LHCN-M2 (cell line): ENCODE data around the gene SCAMP4. TPM values are rescaled to one million over a fixed set of nuclear protein-coding genes. Genes with fewer than 3 reads are reported as not detected.

ENCODE experiments used
- DNase-seq: peaks from one replicate; pipeline ENCODE4 v3.0.0-alpha.2; 2012; ENCODE audit warnings: low read depth
- total RNA-seq: library from RNA; depleted of rRNA; stranded (reverse); fragments of >200 nt; gene quantifications from 2 replicates; pipeline ENCODE4 v1.2.3, GENCODE V29; 2014

Gene SCAMP4
- total RNA-seq, 1 experiment from 2014 or later, result 105 TPM

DNA sequence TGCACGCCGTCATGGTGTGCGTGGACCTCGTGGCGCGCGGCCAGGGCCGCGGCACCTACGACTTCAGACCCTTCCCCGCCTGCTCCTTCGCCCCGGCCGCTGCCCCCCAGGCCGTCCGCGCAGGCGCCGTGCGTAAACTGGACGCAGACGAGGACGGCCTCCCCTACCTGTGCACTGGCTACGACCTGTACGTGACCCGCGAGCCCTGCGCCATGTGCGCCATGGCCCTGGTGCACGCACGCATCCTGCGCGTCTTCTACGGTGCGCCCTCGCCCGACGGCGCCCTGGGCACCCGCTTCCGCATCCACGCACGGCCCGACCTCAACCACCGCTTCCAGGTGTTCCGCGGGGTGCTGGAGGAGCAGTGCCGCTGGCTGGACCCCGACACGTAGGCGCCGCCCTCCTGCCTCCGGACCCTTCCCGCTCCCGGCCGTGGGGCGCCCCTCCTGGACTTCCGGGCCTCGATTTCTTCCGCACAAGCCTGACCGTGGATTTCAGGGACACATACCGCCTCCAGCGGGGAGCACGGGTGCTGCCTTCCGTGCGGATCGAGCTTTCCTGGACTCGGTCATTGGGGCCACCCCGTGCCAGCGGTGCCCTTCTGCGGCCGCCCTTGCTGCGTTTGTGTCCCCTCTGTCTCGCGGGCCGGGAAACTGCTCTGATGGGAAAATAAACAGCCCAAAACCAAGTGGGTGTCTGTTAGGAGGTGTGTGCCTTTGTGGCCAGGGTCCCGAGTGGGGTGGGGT is 7.7 kb downstream of the SCAMP4 start:
- DNase-seq, result no peak

- DNase-seq, result no peak
Measured at GRCh38 chr19:1913781-1914577, 8.8 kb downstream of the SCAMP4 start.

DNA sequence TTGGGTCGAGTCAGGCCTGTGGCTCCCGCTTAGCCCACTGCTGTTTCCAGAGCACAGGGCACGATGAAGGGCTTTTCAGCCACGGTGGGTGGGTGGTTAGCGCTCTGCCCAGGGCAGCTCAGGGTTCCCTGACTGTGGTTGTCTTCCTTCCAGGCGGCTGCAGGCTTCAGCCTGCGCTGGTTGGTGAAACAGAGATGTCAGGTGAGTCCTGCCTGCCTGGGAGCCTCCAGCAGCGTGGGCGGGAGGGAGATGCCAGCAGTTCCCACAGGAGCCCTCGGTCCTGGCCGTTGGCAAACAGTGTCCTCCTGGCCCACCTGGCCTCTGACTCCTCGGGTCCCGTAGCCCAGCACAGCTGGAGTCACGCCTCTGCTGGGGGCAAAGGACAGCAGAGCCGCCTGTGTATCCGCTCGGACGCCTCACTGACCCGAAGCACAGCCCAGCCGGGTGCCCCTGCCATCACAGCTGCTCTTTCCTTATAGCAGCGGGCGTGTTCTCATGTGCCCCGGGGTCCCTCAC is 9.7 kb downstream of the SCAMP4 start:
- DNase-seq, result no peak

GRCh38 chr19:1917146-1917545 is 11.9 kb downstream of the SCAMP4 start:
- no peak for DNase-seq

- DNase-seq, result no peak
Measured at GRCh38 chr19:1917926-1918325, 12.7 kb downstream of the SCAMP4 start.

DNA sequence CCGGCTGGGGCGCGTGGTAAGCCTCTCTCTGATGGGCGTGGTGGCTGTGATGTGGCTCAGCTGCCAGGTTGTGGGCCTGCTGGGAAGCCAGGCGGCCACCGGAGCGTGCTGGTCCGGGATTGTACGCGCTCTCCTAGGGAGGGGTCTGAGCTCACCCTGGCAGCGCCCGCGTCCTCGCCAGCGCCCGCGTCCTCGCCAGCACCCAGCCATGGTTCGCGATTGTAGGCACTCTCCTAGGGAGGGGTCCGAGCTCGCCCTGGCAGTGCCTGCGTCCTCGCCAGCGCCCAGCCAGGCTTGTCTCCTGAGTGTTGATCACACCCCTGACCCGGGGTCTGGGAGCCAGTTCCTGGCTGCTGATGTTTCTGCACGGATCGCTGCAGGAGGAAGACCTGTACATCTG is 13.8 kb downstream of the SCAMP4 start:
- DNase-seq, result no peak

DNA sequence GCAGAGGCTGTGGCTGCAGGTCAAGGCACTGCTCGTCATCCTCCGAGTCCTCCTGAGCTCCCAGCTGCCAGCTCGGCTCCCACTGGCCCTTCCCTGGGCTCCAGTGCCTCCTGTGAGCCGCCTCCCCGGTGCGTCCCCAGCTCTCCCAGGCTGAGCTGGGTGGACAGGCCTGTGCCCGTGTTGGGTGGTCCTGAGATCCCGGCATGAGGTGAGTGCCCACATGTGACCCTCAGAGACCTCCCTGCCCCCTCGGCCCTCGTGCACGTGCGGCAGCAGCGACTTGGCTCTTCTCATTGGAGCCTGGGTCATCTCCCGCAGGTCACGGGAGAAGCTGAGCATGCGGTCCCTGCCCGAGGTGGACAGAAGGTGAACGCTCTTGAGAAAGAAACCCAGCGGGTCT is 15.4 kb downstream of the SCAMP4 start:
- DNase-seq, result no peak

DNA sequence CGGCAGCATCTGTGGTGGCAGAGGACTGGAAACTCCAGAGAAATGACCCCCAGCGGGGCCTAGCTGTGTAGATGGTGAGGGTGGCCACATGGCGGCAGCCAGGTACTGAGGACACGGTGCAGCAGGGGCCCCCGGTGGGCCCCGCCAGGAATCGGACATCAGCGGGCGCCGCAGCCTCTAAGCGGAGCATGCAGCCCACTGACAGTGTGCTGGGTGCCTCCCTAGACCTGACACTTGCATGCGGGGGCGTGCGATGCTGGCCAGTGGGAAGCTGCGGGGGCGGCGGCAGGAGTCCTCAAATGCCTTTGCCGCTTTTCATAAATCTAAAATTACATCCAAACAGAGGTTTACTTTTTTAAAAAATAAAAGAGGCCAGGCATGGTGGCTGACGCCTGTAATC is 16.1 kb downstream of the SCAMP4 start:
- DNase-seq, result no peak

- no peak for DNase-seq
Measured at GRCh38 chr19:1921825-1922224, 16.6 kb downstream of the SCAMP4 start.

- no peak for DNase-seq
Measured at GRCh38 chr19:1922803-1923202, 17.6 kb downstream of the SCAMP4 start.

DNA sequence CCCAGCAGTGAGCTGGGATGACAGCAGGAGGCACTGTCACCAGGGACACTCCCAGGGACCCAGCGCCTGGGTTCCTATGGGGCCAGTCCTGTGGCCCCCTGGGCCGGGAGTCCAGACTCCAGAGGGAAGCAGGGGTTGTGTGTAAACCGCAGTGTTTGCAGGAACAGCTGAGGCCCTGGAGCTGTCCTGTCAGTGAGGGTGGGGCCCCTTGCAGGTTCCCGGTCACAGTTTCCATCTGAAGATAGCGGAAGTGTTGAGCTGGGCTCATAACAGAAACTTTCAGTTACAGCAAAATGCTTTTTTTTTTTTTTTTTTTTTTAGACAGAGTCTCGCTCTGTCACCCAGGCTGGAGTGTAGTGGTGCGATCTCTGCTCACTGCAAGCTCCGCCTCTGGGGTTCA is 18.1 kb downstream of the SCAMP4 start:
- DNase-seq, result no peak

DNA sequence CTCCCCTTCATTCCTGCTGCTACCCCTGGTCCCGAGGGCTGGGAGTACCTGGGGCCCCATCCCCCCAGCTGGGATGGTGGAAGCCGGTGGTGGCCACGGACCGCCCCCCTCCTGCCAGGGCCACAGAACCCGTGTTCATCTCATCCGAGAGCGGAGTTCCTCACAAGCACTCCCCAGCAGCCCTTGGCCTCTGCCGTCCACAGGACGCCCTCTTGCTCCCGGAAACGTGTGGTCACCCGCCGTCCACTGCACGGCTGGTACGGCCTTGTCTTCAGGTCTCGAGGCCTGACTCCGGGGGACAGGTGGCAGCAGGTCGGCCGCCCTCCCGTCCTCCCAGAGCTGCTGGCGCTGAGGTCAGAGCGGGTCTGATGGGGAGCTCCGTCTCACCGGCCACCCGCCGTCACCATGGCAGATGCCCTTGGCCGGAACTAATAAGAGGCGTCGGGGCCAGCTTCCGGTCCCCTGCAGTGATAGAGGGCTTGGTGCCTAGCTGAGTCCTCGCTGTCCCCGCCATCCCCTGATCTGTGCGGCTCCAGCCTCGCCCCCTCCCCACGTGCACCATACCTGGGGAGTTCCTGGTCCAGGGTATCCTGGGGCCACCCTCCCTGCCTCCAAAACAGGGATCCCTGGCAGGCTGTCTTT is 19.2 kb downstream of the SCAMP4 start:
- DNase-seq, result no peak

- no peak for DNase-seq
Measured at GRCh38 chr19:1925544-1925943, 20.3 kb downstream of the SCAMP4 start.

DNA sequence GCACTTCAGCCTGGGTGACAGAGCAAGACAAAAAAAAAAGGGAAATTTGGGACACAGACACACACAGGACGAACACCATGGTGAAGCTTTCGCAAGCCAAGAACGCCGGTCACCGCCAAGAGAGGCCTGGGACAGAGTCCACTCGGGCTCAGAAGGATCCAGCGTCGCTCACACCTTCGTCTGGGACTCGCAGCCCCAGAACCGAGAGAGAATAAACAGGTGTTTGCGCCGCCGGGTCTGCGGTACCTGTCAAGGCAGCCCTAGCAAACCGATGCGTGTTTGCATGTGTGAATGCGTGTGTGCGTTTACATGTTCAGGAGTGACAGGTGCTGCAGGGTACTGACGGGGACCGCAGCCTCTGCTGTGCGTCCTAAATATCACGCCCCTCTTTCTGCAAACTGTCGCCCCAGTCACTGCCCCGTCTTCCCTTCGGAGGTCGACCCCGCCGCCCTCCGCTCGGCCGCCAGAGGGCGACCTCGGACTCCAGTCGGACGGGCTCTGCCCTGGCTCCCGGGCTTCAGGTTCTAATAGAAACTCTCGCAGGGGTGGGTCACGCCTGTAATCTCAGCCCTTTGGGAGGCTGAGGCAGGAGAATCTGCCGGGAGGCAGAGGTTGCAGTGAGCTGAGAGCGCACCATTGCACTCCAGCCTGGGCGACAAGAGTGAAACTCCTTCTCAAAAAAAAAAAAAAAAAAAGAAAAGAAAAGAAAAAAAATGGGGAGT is 24.0 kb downstream of the SCAMP4 start:
- peak; percentile 63 for DNase-seq

DNA sequence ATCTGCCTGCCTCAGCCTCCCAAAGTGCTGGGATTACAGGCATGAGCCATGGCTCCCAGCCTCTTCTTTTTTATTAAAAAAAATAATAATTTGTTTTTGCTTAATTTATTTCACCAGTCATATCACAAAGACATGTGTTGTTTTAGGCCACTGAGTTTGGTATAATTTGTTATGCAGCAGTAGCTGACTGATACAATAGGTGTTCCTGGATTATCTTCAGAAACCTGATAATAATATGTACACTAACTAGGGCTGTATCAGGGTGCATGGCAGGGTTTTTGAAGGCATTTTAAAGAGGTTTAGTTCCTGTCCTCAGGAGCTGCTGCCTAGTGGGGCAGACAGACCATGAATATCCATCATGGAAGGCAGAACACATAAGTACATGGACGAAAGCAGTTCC is 26.2 kb downstream of the SCAMP4 start:
- DNase-seq, result no peak

DNA sequence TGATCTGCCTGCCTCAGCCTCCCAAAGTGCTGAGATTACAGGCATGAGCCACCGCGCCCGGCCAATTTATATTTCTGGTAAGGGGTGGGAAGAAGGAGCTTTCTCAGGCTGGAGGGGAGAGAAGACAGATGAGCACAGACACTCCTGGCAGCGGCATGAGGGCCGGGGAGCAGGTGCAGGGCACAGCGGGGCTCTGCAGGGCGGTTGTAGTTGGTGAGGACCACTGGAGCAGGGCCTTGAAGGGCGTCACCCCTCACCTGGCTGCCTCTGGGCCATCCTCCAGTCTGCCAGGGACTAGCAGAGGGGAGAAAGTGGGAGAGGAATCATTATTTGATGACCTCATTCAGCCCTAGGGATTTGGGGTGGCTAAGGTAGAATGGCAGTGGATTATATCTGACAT is 27.2 kb downstream of the SCAMP4 start:
- no peak for DNase-seq

DNA sequence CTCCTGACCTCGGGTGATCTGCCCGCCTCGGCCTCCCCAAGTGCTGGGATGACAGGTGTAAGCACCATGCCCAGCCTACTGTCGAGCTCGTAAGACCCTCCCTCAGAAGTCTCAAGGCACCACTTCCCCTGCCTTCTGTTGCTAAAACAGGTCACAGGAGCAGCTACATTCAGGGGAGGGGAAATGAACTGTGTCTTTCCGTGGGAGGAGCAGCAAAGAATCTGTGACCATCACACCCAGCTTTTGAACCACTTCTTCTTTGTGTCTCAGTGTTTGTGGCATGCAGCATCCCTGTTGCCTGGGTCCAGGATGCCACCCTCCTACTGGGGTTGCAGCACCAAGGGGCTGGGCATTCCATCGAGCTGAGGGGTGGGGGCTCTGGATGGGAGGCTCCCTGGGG is 28.0 kb downstream of the SCAMP4 start:
- DNase-seq, result no peak

- DNase-seq, result no peak
Measured at GRCh38 chr19:1933942-1934341, 28.7 kb downstream of the SCAMP4 start.

- peak; percentile 66 for DNase-seq
Measured at GRCh38 chr19:1935484-1936208, 30.4 kb downstream of the SCAMP4 start.

GRCh38 chr19:1936430-1936829 is 31.2 kb downstream of the SCAMP4 start:
- DNase-seq, result no peak
